Right lobe of liver (tissue), 6 donors: ENCODE data around the gene ISLR. TPM values are rescaled to one million over a fixed set of nuclear protein-coding genes. Genes with fewer than 3 reads are reported as not detected.

ENCODE experiments used
- ATAC-seq, 4 donors: fragments of 200-7000 bp; cut with Tn5 transposase; one replicate each; pipeline ENCODE4 v1.9.1; 2020; ENCODE audit warnings: mild to moderate bottlenecking in 4 of 4, moderate library complexity in 4 of 4
- DNase-seq, 3 donors: peaks; one replicate each; pipeline ENCODE4 v3.0.0-alpha.2; 2020
- H3K27ac ChIP-seq, 3 donors: fragments of 200-600 bp; one replicate each; pipeline ENCODE4 v1.8.0; 2022
- H3K27me3 ChIP-seq, 2 donors: fragments of 200-600 bp; one replicate each; pipeline ENCODE4 v1.8.0; 2022
- H3K36me3 ChIP-seq, 4 donors: fragments of 200-600 bp; sonication (generic) in 1 of 4; one replicate each; pipeline versions ENCODE4 v1.5.1 to v1.8.0; 2017 to 2022; ENCODE audit warnings: control low read depth in 1 of 4
- H3K4me1 ChIP-seq, 4 donors: fragments of 200-600 bp; sonication (generic) in 1 of 4; one replicate each; pipeline versions ENCODE4 v1.5.1 to v1.8.0; 2017 to 2022; ENCODE audit warnings: control low read depth in 1 of 4
- H3K4me3 ChIP-seq, 3 donors: fragments of 200-600 bp; one replicate each; pipeline ENCODE4 v1.8.0; 2022
- H3K9me3 ChIP-seq, 4 donors: fragments of 200-600 bp; sonication (generic) in 1 of 4; one replicate each; pipeline versions ENCODE4 v1.5.1 to v1.8.0; 2017 to 2022; ENCODE audit warnings: control low read depth in 1 of 4
- POLR2A ChIP-seq: fragments of 450-650 bp; IDR thresholded peaks from one replicate; pipeline ENCODE4 v1.6.1; 2017; ENCODE audit warnings: antibody characterized with exemption, mild to moderate bottlenecking
- WGBS: methylation state at CpG from one replicate; pipeline ENCODE4 v1.1.6; 2018; ENCODE audit warnings: low coverage, low lambda C conversion rate; ENCODE audit not compliant: insufficient coverage; ENCODE audit errors: missing lambda C conversion rate; 5-methylcytosine and 5-hydroxymethylcytosine counted together
- intact Hi-C, 2 donors: fragments of 100-400 bp; cut with DNase I; formaldehyde crosslinking; loops; one replicate each; pipeline versions ENCODE4 v1.11.2 to v1.14.1; 2022
- total RNA-seq, 6 experiments: library from RNA; depleted of rRNA in 2 of 6; stranded (reverse); fragments of >200 nt in 2 of 6; fragmentation: NEBNext Ultra II Directional in 3 of 6; extraction: Animal tissue kit (Norgen Biotek cat#: 25700) in 3 of 6; gene quantifications; one replicate each; pipeline versions ENCODE4 v1.1.0 to v1.2.4, GENCODE V29; 2016 to 2023
- TF ChIP-seq, protein P1 (sequence below), 4 donors: fragments of 200-600 bp in 3 of 4; fragments of 450-650 bp in 1 of 4; IDR thresholded peaks; one replicate each; pipeline versions ENCODE4 v1.5.1 to v1.8.0; 2016 to 2022; ENCODE audit warnings: antibody characterized with exemption in 4 of 4, mild to moderate bottlenecking in 2 of 4
- donor health status: DM: no; HTN: yes; CAD: no.
- donor health status: DM: no; HTN: no; CAD: no.
- donor health status: DM: no; HTN: no; CAD: no.
- donor health status: DM: no; HTN: yes; CAD: no.
- donor health status: DM: no; HTN: yes; CAD: no.

ISLR gene
- total RNA-seq, 6 experiments from 2014 or later, result 1.5 to 9.9 (median 2.6) TPM

DNA sequence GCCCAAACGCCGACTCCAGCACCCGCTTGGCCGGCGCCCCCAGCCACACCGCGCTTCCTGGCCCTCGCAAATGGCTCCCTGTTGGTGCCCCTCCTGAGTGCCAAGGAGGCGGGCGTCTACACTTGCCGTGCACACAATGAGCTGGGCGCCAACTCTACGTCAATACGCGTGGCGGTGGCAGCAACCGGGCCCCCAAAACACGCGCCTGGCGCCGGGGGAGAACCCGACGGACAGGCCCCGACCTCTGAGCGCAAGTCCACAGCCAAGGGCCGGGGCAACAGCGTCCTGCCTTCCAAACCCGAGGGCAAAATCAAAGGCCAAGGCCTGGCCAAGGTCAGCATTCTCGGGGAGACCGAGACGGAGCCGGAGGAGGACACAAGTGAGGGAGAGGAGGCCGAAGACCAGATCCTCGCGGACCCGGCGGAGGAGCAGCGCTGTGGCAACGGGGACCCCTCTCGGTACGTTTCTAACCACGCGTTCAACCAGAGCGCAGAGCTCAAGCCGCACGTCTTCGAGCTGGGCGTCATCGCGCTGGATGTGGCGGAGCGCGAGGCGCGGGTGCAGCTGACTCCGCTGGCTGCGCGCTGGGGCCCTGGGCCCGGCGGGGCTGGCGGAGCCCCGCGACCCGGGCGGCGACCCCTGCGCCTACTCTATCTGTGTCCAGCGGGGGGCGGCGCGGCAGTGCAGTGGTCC, 39.7 kb upstream of the ISLR start:
- WGBS, result 15% methylated on average over 4 of the region's 71 CpGs
- DNase-seq, result no peak
- Histone ChIP-seq H3K9me3 (no peaks in the 10 kb centered on the region), H3K4me1 (peaks cover 0 to 24% (median 0%) of the 10 kb centered on the region in 4 donors), H3K4me3 (no peak overlapping the region), H3K27me3 (peaks cover 18 to 46% of the 10 kb centered on the region in 2 donors), H3K27ac (no peak overlapping the region), H3K36me3 (no peaks in the 10 kb centered on the region)
- intact Hi-C loops, result loop anchor here in 1 of 2 donors (5.0 kb wide), 1 partner anchor 168 kb away; no protein-coding TSS in a partner anchor
- no peak for ATAC-seq
- no peak for TF ChIP-seq POLR2A
- TF ChIP-seq, protein P1, sequence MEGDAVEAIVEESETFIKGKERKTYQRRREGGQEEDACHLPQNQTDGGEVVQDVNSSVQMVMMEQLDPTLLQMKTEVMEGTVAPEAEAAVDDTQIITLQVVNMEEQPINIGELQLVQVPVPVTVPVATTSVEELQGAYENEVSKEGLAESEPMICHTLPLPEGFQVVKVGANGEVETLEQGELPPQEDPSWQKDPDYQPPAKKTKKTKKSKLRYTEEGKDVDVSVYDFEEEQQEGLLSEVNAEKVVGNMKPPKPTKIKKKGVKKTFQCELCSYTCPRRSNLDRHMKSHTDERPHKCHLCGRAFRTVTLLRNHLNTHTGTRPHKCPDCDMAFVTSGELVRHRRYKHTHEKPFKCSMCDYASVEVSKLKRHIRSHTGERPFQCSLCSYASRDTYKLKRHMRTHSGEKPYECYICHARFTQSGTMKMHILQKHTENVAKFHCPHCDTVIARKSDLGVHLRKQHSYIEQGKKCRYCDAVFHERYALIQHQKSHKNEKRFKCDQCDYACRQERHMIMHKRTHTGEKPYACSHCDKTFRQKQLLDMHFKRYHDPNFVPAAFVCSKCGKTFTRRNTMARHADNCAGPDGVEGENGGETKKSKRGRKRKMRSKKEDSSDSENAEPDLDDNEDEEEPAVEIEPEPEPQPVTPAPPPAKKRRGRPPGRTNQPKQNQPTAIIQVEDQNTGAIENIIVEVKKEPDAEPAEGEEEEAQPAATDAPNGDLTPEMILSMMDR (IDR thresholded peaks at IDR 0.05), result no peak

DNA sequence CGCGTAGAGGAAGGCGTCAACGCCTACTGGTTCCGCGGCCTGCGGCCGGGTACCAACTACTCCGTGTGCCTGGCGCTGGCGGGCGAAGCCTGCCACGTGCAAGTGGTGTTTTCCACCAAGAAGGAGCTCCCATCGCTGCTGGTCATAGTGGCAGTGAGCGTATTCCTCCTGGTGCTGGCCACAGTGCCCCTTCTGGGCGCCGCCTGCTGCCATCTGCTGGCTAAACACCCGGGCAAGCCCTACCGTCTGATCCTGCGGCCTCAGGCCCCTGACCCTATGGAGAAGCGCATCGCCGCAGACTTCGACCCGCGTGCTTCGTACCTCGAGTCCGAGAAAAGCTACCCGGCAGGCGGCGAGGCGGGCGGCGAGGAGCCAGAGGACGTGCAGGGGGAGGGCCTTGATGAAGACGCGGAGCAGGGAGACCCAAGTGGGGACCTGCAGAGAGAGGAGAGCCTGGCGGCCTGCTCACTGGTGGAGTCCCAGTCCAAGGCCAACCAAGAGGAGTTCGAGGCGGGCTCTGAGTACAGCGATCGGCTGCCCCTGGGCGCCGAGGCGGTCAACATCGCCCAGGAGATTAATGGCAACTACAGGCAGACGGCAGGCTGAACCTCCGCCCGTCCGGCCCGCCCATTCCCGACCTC, 39.0 kb upstream of the ISLR start:
- ATAC-seq (peak; percentile 84 to 91 (median 88)), DNase-seq (peak; percentile 76 to 80 (median 79))
- H3K4me3 ChIP-seq, result no peak overlapping the region
- WGBS, result 0% methylated on average over 1 of the region's 53 CpGs
- intact Hi-C loops, result loop anchor here in 1 of 2 donors (5.0 kb wide), 1 partner anchor 168 kb away; no protein-coding TSS in a partner anchor
- H3K4me1 ChIP-seq, result peaks cover 0 to 24% (median 0%) of the 10 kb centered on the region in 4 donors
- no peaks in the 10 kb centered on the region for H3K36me3 ChIP-seq
- peaks cover 18 to 46% of the 10 kb centered on the region in 2 donors for H3K27me3 ChIP-seq
- H3K27ac ChIP-seq, result no peak overlapping the region
- no peak for TF ChIP-seq POLR2A
- TF ChIP-seq, protein P1 (IDR thresholded peaks at IDR 0.05), result peak; percentile 59 to 71 (median 69)
- H3K9me3 ChIP-seq, result no peaks in the 10 kb centered on the region

DNA sequence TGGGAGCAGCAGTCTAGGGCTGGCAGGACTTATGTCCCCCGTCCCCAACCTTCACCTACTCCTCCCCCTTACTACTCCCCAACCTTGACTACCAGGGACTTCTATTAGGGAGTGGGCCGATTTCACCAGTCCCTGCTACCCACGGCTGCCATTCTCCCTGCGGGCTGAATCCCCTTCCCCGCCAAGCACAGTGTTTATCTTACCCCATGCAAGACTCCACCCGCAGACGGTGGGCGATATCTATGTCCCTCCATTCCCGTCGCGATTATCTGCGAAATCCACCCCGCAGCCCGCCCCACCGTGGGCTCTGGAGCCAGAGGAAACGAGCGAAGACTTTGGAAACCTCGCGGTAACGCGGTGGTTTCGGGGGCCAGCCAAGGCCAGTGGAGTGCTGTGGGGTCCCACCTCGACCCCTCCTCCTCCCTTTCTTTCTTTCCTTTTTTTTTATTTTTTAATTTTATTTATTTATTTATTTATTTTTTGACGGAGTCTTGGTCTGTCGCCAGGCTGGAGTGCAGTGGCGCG, 38.4 kb upstream of the ISLR start:
- Histone ChIP-seq H3K27ac (no peak overlapping the region), H3K4me3 (no peak overlapping the region), H3K9me3 (no peaks in the 10 kb centered on the region), H3K4me1 (peaks cover 0 to 24% (median 0%) of the 10 kb centered on the region in 4 donors), H3K27me3 (peaks cover 18 to 46% of the 10 kb centered on the region in 2 donors), H3K36me3 (no peaks in the 10 kb centered on the region)
- TF ChIP-seq, protein P1 (IDR thresholded peaks at IDR 0.05), result no peak
- no peak for TF ChIP-seq POLR2A
- intact Hi-C loops, result no loop called here
- WGBS, result 8% methylated on average over 23 of the region's 27 CpGs
- no peak for DNase-seq
- no peak for ATAC-seq

DNA sequence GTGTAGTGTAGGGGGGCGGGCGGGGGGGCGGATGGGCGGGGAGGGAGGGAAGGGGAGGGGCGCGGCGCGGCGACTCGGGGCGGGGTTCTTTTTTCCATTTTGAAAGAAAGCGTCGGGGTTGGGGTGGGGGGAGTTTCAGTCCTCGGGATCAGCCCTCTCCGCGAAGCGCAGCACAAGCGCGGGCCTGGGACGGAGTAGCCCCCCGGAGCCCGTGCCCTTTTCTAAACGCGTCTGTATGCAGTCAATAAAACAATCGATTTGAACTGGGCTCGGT, 37.0 kb upstream of the ISLR start:
- ATAC-seq (no peak), DNase-seq (no peak)
- intact Hi-C loops, result no loop called here
- Histone ChIP-seq H3K27me3 (peaks cover 14 to 46% of the 10 kb centered on the region in 2 donors), H3K9me3 (no peaks in the 10 kb centered on the region), H3K36me3 (no peaks in the 10 kb centered on the region), H3K27ac (no peak overlapping the region), H3K4me1 (peaks cover 0 to 24% (median 0%) of the 10 kb centered on the region in 4 donors), H3K4me3 (no peak overlapping the region)
- 0% methylated on average over 14 of the region's 26 CpGs for WGBS
- TF ChIP-seq POLR2A, result no peak
- TF ChIP-seq, protein P1 (IDR thresholded peaks at IDR 0.05), result no peak
